Measurements from ENCODE around the gene EEPD1. TPM values are rescaled to one million over a fixed set of nuclear protein-coding genes. Genes with fewer than 3 reads are reported as not detected.
"Not testable (repeated sequence)": the region's sequence is repeated elsewhere in the genome, so short reads cannot be mapped to it uniquely, and the experiment has no call there.

The EEPD1 gene
- total RNA-seq = 10 to 100 TPM in 6 of 7 donors, 1 to 10 TPM in 1; 8.9 to 23.4 (median 15.0) TPM
- 10 to 100 TPM in 2 of 3 donors, 1 to 10 TPM in 1; 7.7 to 18.4 (median 14.2) TPM for polyA plus RNA-seq
- long read RNA-seq, donor 1 = 0 reads
- long read RNA-seq, donor 2, full-length matches to known transcripts = 4 of 4 reads
- long read RNA-seq, donor 2, partial matches to known transcripts = 0 of 4 reads
- long read RNA-seq, donor 2, other reads (novel, unspliced or antisense) = 0 of 4 reads

GRCh38 chr7:36152756-36153570 is at the start of gene EEPD1:
EEPD1 (plus strand) TSS chr7:36153254; CDS start chr7:36154325, 1,071 bp downstream.
- Histone ChIP-seq H3K27me3 (replicated peaks in 1 of 7) (no peaks in the 10 kb centered on the region), H3K27ac (peak within 1 kb of the TSS; percentile 68 to 94 (median 85)), H3K4me3 (peak within 1 kb of the TSS; percentile 62 to 90 (median 77)), H3K36me3 (peaks cover 0 to 6% (median 0%) of the 10 kb centered on the region in 6 donors), H3K9me3 (peaks cover 0 to 9% (median 7%) of the 10 kb centered on the region in 8 donors), H3K4me1 (peaks cover 14 to 56% (median 42%) of the 10 kb centered on the region in 6 donors)
- 0% methylated on average over 64 to 88 of the region's 88 CpGs for WGBS, 5 donors
- DNase-seq = peak; percentile 100
- intact Hi-C loops (cut with DNase I; ENCODE audit: low total_unique reads) = loop anchor here (10.0 kb wide), 1 partner anchor 132 kb away; no protein-coding TSS in a partner anchor
- TF ChIP-seq CTCF (IDR thresholded peaks at IDR 0.05 in 8 of 11, conservative IDR thresholded peaks at IDR 0.05 in 3 of 11) (peak in 2 of 11 experiments; percentile 21 to 45), POLR2A (IDR thresholded peaks at IDR 0.05) (peak in 1 of 3 donors; percentile 73), POLR2AphosphoS5 (IDR thresholded peaks at IDR 0.05) (peak; percentile 83 to 91 (median 90))

- no peak for TF ChIP-seq CTCF (IDR thresholded peaks at IDR 0.05 in 8 of 11, conservative IDR thresholded peaks at IDR 0.05 in 3 of 11)
- no peak for TF ChIP-seq POLR2A (IDR thresholded peaks at IDR 0.05)
- no peak for TF ChIP-seq POLR2AphosphoS5 (IDR thresholded peaks at IDR 0.05)
- no peak for DNase-seq
- Histone ChIP-seq H3K9me3 (peaks cover 0 to 10% (median 0%) of the 10 kb centered on the region in 8 donors), H3K4me3 (no peak overlapping the region), H3K36me3 (no peaks in the 10 kb centered on the region), H3K27ac (no peak overlapping the region), H3K27me3 (replicated peaks in 1 of 7) (no peaks in the 10 kb centered on the region), H3K4me1 (peaks cover 0 to 5% (median 0%) of the 10 kb centered on the region in 6 donors)
- WGBS, 5 donors = 48 to 72% (median 59%) methylated on average over 3 of the region's 3 CpGs
- intact Hi-C loops (cut with DNase I; ENCODE audit: low total_unique reads) = no loop called here
These were observed 49.1 kb upstream of the EEPD1 start for GRCh38 chr7:36103837-36104561.

- WGBS, 5 donors = 65 to 83% (median 75%) methylated on average over 5 to 7 of the region's 8 CpGs
- H3K4me1 ChIP-seq; H3K27ac ChIP-seq; H3K27me3 ChIP-seq (replicated peaks in 1 of 7); DNase-seq; H3K9me3 ChIP-seq; H3K36me3 ChIP-seq; intact Hi-C loops (cut with DNase I; ENCODE audit: low total_unique reads); H3K4me3 ChIP-seq: not testable (repeated sequence)
These were observed 45.8 kb upstream of the EEPD1 start for GRCh38 chr7:36106972-36107908.

Measured in spleen (tissue), 13 donors.